Testis (tissue), 3 donors: ENCODE results near the gene PCDHB4. TPM values are rescaled to one million over a fixed set of nuclear protein-coding genes. Genes with fewer than 3 reads are reported as not detected.
"Not testable (repeated sequence)": the region's sequence is repeated elsewhere in the genome, so short reads cannot be mapped to it uniquely, and the experiment has no call there.

Experiments
- DNase-seq: peaks from one replicate; pipeline ENCODE4 v3.0.0-alpha.2; 2019
- H3K27ac ChIP-seq, 2 donors: fragments of 200-600 bp; sonication (generic); one replicate each; pipeline ENCODE4 v1.5.1; 2019
- H3K27me3 ChIP-seq: fragments of 200-600 bp; sonication (generic); one replicate; pipeline ENCODE4 v1.5.1; 2019
- H3K36me3 ChIP-seq: fragments of 200-600 bp; sonication (generic); one replicate; pipeline ENCODE4 v1.5.1; 2017; ENCODE audit warnings: low read depth; ENCODE audit errors: missing control alignments
- H3K4me1 ChIP-seq: fragments of 200-600 bp; sonication (generic); one replicate; pipeline ENCODE4 v1.5.1; 2019
- H3K4me3 ChIP-seq, 2 donors: fragments of 200-600 bp; sonication (generic); one replicate each; pipeline ENCODE4 v1.5.1; 2017 to 2019
- H3K9me3 ChIP-seq: fragments of 200-600 bp; sonication (generic); one replicate; pipeline ENCODE4 v1.5.1; 2017
- CTCF ChIP-seq, 3 experiments: fragments of 450-650 bp in 2 of 3; fragments of 200-600 bp in 1 of 3; sonication (generic) in 1 of 3; IDR thresholded peaks; one replicate each; pipeline ENCODE4 v1.5.1; 2016 to 2019; ENCODE audit warnings: antibody characterized with exemption in 3 of 3, mild to moderate bottlenecking in 2 of 3, moderate library complexity in 1 of 3
- POLR2A ChIP-seq: fragments of 450-650 bp; IDR thresholded peaks from one replicate; pipeline ENCODE4 v1.6.1; 2017; ENCODE audit warnings: antibody characterized with exemption, mild to moderate bottlenecking, moderate library complexity
- WGBS, 2 donors: methylation state at CpG; one replicate each; pipeline ENCODE4 v1.1.5; 2018; 5-methylcytosine and 5-hydroxymethylcytosine counted together
- intact Hi-C: fragments of 100-400 bp; cut with DNase I; formaldehyde crosslinking; loops from one replicate; pipeline ENCODE4 v1.15.1; 2023; ENCODE audit warnings: low total_unique reads
- polyA plus RNA-seq: library from polyadenylated mRNA; stranded (reverse); fragments of 350-450 nt; fragmentation: Illumina TruSeq; extraction: RNeasy Lipid Tissue Mini Kit (QIAGEN cat#74804); gene quantifications from one replicate; pipeline ENCODE4 v1.2.3, GENCODE V29; 2014; ENCODE audit warnings: low read depth, low replicate concordance; ENCODE audit not compliant: insufficient read depth
- total RNA-seq, 2 donors: library from RNA; depleted of rRNA; stranded (reverse); fragments of >200 nt; gene quantifications; one replicate each; pipeline ENCODE4 v1.2.3, GENCODE V29; 2016

PCDHB4 gene
- total and polyA plus RNA-seq, 3 donors from 2014 or later, result 1.2 to 4.0 (median 2.4) TPM

GRCh38 chr5:141150224-141150992 lies 28.8 kb downstream of the PCDHB4 start:
- H3K27ac ChIP-seq, result no peak overlapping the region
- 21 to 48% methylated on average over 20 to 33 of the region's 33 CpGs for WGBS, 2 donors
- H3K9me3 ChIP-seq, result no peaks in the 10 kb centered on the region
- peak overlapping the region in 1 of 2 donors; percentile 18 for H3K4me3 ChIP-seq
- no peaks in the 10 kb centered on the region for H3K27me3 ChIP-seq
- intact Hi-C loops, result no loop called here
- no peak for DNase-seq
- no peaks in the 10 kb centered on the region for H3K4me1 ChIP-seq
- TF ChIP-seq CTCF (IDR thresholded peaks at IDR 0.05) (no peak), POLR2A (no peak)
- H3K36me3 ChIP-seq, result no peaks in the 10 kb centered on the region

- H3K36me3 ChIP-seq, result no peaks in the 10 kb centered on the region
- no peak overlapping the region for H3K27ac ChIP-seq
- H3K4me1 ChIP-seq, result no peaks in the 10 kb centered on the region
- H3K27me3 ChIP-seq, result no peaks in the 10 kb centered on the region
- H3K9me3 ChIP-seq, result no peaks in the 10 kb centered on the region
- H3K4me3 ChIP-seq, result peak overlapping the region in 1 of 2 donors; percentile 18
- WGBS, 2 donors, result 25 to 62% methylated on average over 13 of the region's 13 CpGs
- no peak for DNase-seq
- TF ChIP-seq CTCF (IDR thresholded peaks at IDR 0.05), result no peak
- no peak for TF ChIP-seq POLR2A
- intact Hi-C loops, result no loop called here
Measured at GRCh38 chr5:141150993-141151325, 29.3 kb downstream of the PCDHB4 start.

- intact Hi-C loops, H3K27ac ChIP-seq, H3K36me3 ChIP-seq, H3K27me3 ChIP-seq, DNase-seq, H3K4me1 ChIP-seq, H3K9me3 ChIP-seq: not testable (repeated sequence)
- peak overlapping the region in 1 of 2 donors; percentile 18 for H3K4me3 ChIP-seq
- WGBS, 2 donors, result 26 to 53% methylated on average over 3 to 37 of the region's 41 CpGs
Measured at GRCh38 chr5:141151632-141152031, 30.0 kb downstream of the PCDHB4 start.

- H3K36me3 ChIP-seq, intact Hi-C loops, H3K4me1 ChIP-seq, H3K4me3 ChIP-seq, H3K9me3 ChIP-seq, DNase-seq, H3K27ac ChIP-seq, H3K27me3 ChIP-seq: not testable (repeated sequence)
- WGBS, 2 donors, result 23 to 36% methylated on average over 8 to 35 of the region's 36 CpGs
Measured at GRCh38 chr5:141152096-141152495, 30.5 kb downstream of the PCDHB4 start.

- intact Hi-C loops, result no loop called here
- H3K4me1 ChIP-seq, result no peaks in the 10 kb centered on the region
- DNase-seq, result no peak
- H3K27ac ChIP-seq, result no peak overlapping the region
- WGBS, 2 donors, result 22 to 36% methylated on average over 21 of the region's 21 CpGs
- H3K4me3 ChIP-seq, result peak overlapping the region in 1 of 2 donors; percentile 2
- H3K27me3 ChIP-seq, result no peaks in the 10 kb centered on the region
- no peaks in the 10 kb centered on the region for H3K9me3 ChIP-seq
- TF ChIP-seq POLR2A, result no peak
- peak in 2 of 3 experiments; percentile 17 to 22 for TF ChIP-seq CTCF (IDR thresholded peaks at IDR 0.05)
- H3K36me3 ChIP-seq, result no peaks in the 10 kb centered on the region
Measured at GRCh38 chr5:141155540-141156374, 34.1 kb downstream of the PCDHB4 start.

GRCh38 chr5:141157356-141157755 lies 35.7 kb downstream of the PCDHB4 start:
- H3K4me1 ChIP-seq, H3K36me3 ChIP-seq, H3K27ac ChIP-seq, H3K27me3 ChIP-seq, DNase-seq, intact Hi-C loops, H3K9me3 ChIP-seq, H3K4me3 ChIP-seq: not testable (repeated sequence)
- 31% methylated on average over 38 of the region's 38 CpGs; no CpG with 5 or more reads in 1 of the 2 donors for WGBS, 2 donors

- 28 to 36% methylated on average over 13 to 16 of the region's 28 CpGs for WGBS, 2 donors
- H3K4me1 ChIP-seq, H3K36me3 ChIP-seq, intact Hi-C loops, H3K4me3 ChIP-seq, H3K27me3 ChIP-seq, H3K9me3 ChIP-seq, H3K27ac ChIP-seq, DNase-seq: not testable (repeated sequence)
Measured at GRCh38 chr5:141157901-141158300, 36.3 kb downstream of the PCDHB4 start.
